Measurements from ENCODE around the gene CCNT2.

GRCh38 chr2:134954065-134954464 is 35.4 kb downstream of the CCNT2 start:
- no peak for TF ChIP-seq CTCF (IDR thresholded peaks at IDR 0.05)
- TF ChIP-seq POLR2A (IDR thresholded peaks at IDR 0.05): no peak

All from uterus (tissue), 2 donors.